Thoracic aorta (tissue), 2 donors: ENCODE results near the gene ANKDD1A. TPM values are rescaled to one million over a fixed set of nuclear protein-coding genes. Genes with fewer than 3 reads are reported as not detected.

Experiments used
- ATAC-seq: fragments of 150-250 bp; one replicate; pipeline ENCODE4 v1.8.0; 2017; ENCODE audit warnings: low read depth; ENCODE audit not compliant: insufficient number of reproducible peaks, low FRiP score
- DNase-seq: peaks from one replicate; pipeline ENCODE4 v3.0.0-alpha.2; 2020; ENCODE audit warnings: low spot score
- H3K27ac ChIP-seq, 2 donors: fragments of 200-600 bp; sonication (generic); 1 replicate in 1 of 2; 2 replicates in 1 of 2; pipeline ENCODE4 v1.5.1; 2016; ENCODE audit warnings: mild to moderate bottlenecking in 2 of 2, moderate library complexity in 2 of 2
- H3K27me3 ChIP-seq: fragments of 200-600 bp; sonication (generic); replicated peaks from 2 replicates; pipeline ENCODE4 v1.6.0; 2016; ENCODE audit warnings: mild to moderate bottlenecking; ENCODE audit not compliant: insufficient read depth
- H3K36me3 ChIP-seq: fragments of 200-600 bp; sonication (generic); one replicate; pipeline ENCODE4 v1.5.1; 2016
- H3K4me1 ChIP-seq, 2 donors: fragments of 200-600 bp; sonication (generic); 1 replicate in 1 of 2; 2 replicates in 1 of 2; pipeline versions ENCODE4 v1.5.1 to v1.6.0; 2016; ENCODE audit warnings: low read depth in 2 of 2, mild to moderate bottlenecking in 1 of 2; ENCODE audit not compliant: control insufficient read depth in 1 of 2
- H3K4me3 ChIP-seq: fragments of 200-600 bp; sonication (generic); 2 replicates; pipeline ENCODE4 v1.5.1; 2016; ENCODE audit warnings: mild to moderate bottlenecking
- H3K9me3 ChIP-seq: fragments of 200-600 bp; sonication (generic); 2 replicates; pipeline ENCODE4 v1.5.1; 2016
- total RNA-seq, 2 donors: library from RNA; depleted of rRNA; stranded (reverse); fragments of >200 nt; gene quantifications; one replicate each; pipeline versions ENCODE4 v1.1.0 to v1.2.3, GENCODE V29; 2016
- TF ChIP-seq, protein P1 (sequence below): fragments of 200-600 bp; sonication (generic); IDR thresholded peaks from one replicate; pipeline ENCODE4 v1.5.1; 2019; ENCODE audit warnings: antibody characterized with exemption

Gene ANKDD1A
- total RNA-seq, 2 donors from 2014 or later = 27.5 to 58.1 TPM

DNA sequence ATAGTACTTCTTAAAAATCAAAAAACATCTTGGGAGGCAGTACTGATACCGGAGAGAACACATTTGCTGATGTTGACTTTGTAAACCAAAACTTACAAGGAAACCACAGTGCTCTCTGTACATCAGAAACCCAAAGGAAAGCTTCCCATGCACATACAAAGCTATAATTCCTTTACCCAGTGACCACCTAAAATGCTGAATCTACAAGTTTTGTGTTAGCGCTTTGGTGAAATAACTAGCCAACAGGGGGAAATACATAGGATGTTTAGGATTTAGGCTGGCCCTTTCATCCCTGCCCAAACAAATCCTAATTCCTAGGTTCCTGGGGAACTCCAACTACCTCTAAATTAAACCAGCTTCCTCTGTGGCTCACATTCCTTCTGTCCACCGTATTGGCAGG lies 93.3 kb downstream of the ANKDD1A start:
- H3K4me3 ChIP-seq = no peak overlapping the region
- peaks cover 3% of the 10 kb centered on the region for H3K36me3 ChIP-seq
- TF ChIP-seq, protein P1, sequence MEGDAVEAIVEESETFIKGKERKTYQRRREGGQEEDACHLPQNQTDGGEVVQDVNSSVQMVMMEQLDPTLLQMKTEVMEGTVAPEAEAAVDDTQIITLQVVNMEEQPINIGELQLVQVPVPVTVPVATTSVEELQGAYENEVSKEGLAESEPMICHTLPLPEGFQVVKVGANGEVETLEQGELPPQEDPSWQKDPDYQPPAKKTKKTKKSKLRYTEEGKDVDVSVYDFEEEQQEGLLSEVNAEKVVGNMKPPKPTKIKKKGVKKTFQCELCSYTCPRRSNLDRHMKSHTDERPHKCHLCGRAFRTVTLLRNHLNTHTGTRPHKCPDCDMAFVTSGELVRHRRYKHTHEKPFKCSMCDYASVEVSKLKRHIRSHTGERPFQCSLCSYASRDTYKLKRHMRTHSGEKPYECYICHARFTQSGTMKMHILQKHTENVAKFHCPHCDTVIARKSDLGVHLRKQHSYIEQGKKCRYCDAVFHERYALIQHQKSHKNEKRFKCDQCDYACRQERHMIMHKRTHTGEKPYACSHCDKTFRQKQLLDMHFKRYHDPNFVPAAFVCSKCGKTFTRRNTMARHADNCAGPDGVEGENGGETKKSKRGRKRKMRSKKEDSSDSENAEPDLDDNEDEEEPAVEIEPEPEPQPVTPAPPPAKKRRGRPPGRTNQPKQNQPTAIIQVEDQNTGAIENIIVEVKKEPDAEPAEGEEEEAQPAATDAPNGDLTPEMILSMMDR = no peak
- H3K4me1 ChIP-seq = no peaks in the 10 kb centered on the region
- ATAC-seq (no peak), DNase-seq (no peak)
- H3K27me3 ChIP-seq = no peaks in the 10 kb centered on the region
- H3K9me3 ChIP-seq = no peaks in the 10 kb centered on the region
- no peak overlapping the region for H3K27ac ChIP-seq

DNA sequence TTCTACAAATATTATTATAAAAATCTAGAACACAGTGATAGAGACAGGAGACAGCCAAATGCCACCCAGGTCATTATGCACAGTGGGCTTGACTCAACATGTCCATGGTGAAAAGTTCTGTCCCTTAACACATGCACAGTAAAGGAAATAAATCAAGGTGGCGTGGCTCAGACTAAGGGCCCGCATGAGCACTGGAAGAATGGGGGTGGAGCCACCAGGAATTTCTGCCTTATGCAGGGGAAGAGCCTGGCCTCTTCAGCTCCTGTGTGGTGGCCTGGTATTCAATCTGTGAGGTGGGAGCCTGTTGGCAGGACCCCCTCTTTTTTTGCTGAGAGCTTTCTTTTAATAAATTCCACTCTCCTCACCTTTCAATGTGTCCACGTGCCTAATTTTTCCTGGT lies 95.2 kb downstream of the ANKDD1A start:
- Histone ChIP-seq H3K9me3 (no peaks in the 10 kb centered on the region), H3K4me3 (no peak overlapping the region), H3K36me3 (peaks cover 3% of the 10 kb centered on the region), H3K4me1 (no peaks in the 10 kb centered on the region), H3K27me3 (no peaks in the 10 kb centered on the region), H3K27ac (no peak overlapping the region)
- TF ChIP-seq, protein P1 = no peak
- ATAC-seq = no peak
- no peak for DNase-seq

Other genes starting within 250 kb of the ANKDD1A start
- gene RBPMS2, start 136.3 kb upstream of the ANKDD1A start, total RNA-seq = 1 to 10 TPM in 1 of 2 donors, not detected in 1; 4.4 TPM
- 1 to 10 TPM; 1.1 to 9.0 TPM for gene PIF1, start 86.3 kb upstream of the ANKDD1A start, total RNA-seq
- 10 to 100 TPM; 50.0 to 53.8 TPM for gene PLEKHO2, start 70.0 kb upstream of the ANKDD1A start, total RNA-seq
- 10 to 100 TPM; 64.7 to 93.1 TPM for gene SPG21, start 78.0 kb downstream of the ANKDD1A start, total RNA-seq
- gene MTFMT, start 117.7 kb downstream of the ANKDD1A start, total RNA-seq = 10 to 100 TPM; 25.9 to 42.4 TPM
- not detected for gene SLC51B, start 133.5 kb downstream of the ANKDD1A start, total RNA-seq
- gene RASL12, start 156.1 kb downstream of the ANKDD1A start, total RNA-seq = 100 to 1,000 TPM; 211 to 324 TPM
- 1 to 10 TPM in 1 of 2 donors, under 1 TPM in 1; 0.63 to 3.1 TPM for gene KBTBD13, start 164.8 kb downstream of the ANKDD1A start, total RNA-seq
- gene UBAP1L, start 203.3 kb downstream of the ANKDD1A start, total RNA-seq = 10 to 100 TPM in 1 of 2 donors, 1 to 10 TPM in 1; 3.7 to 11.0 TPM
- gene PDCD7, start 221.9 kb downstream of the ANKDD1A start, total RNA-seq = 10 to 100 TPM; 18.5 to 26.7 TPM